Activated B cell treated with CpG ODN at 0.5 μM for 24 hours (primary cell): ENCODE measurements around the gene NXPE3. TPM values are rescaled to one million over a fixed set of nuclear protein-coding genes. Genes with fewer than 3 reads are reported as not detected.
A peak's percentile ranks its signal among the peaks of the same experiment; 100 is the strongest.

Experiments used
- ATAC-seq: fragments of 200-7000 bp; cut with Tn5 transposase; one replicate; pipeline ENCODE4 v1.10.0; 2021; ENCODE audit warnings: low read depth, mild to moderate bottlenecking, moderate library complexity
- CTCF ChIA-PET: fragments of 350-600 bp; sonication (Branson Sonifier 250); formaldehyde crosslinking; loops from one replicate; lab custom pipeline; 2021; ENCODE audit warnings: antibody characterized with exemption; lab: Charles Lee
- POLR2A ChIA-PET: fragments of 350-600 bp; sonication (Branson Sonifier 250); formaldehyde crosslinking; loops from one replicate; lab custom pipeline; 2021; ENCODE audit warnings: antibody characterized with exemption; lab: Charles Lee
- DNase-seq: peaks from one replicate; pipeline ENCODE4 v3.0.0; 2022
- H3K27ac Mint-ChIP-seq: one replicate; pipeline ENCODE4 v1.8.0; 2020; ENCODE audit warnings: mixed read lengths
- H3K27me3 Mint-ChIP-seq: one replicate; pipeline ENCODE4 v1.8.0; 2021; ENCODE audit warnings: mixed read lengths
- H3K36me3 Mint-ChIP-seq: one replicate; pipeline ENCODE4 v1.8.0; 2021; ENCODE audit warnings: low read depth, mixed read lengths
- H3K4me1 Mint-ChIP-seq: one replicate; pipeline ENCODE4 v1.8.0; 2021; ENCODE audit warnings: mixed read lengths
- H3K4me3 Mint-ChIP-seq: one replicate; pipeline ENCODE4 v1.8.0; 2020; ENCODE audit warnings: mild to moderate bottlenecking, mixed read lengths
- H3K9me3 Mint-ChIP-seq: one replicate; pipeline ENCODE4 v1.8.0; 2020; ENCODE audit warnings: mixed read lengths
- CTCF ChIP-seq: fragments of 200-600 bp; IDR thresholded peaks from one replicate; pipeline ENCODE4 v1.8.0; 2022; ENCODE audit warnings: antibody characterized with exemption, mild to moderate bottlenecking
- intact Hi-C: fragments of 100-400 bp; cut with micrococcal nuclease; formaldehyde crosslinking; loops from one replicate; pipeline ENCODE4 v1.15.1; 2024
- total RNA-seq: library from RNA; stranded (reverse); gene quantifications from 2 replicates; pipeline ENCODE4 v1.2.3, GENCODE V29; 2022

NXPE3 gene
- total RNA-seq, 1 donor from 2014 or later, result 15.8 TPM

GRCh38 chr3:101829437-101829830 lies 50.4 kb downstream of the NXPE3 start:
- POLR2A ChIA-PET, result interaction anchor here (0.6 to 6.4 kb wide), 20 partner anchors 9 to 394 kb away, joined by 3 to 197 read pairs (median 5); partner anchors contain the start of gene NFKBIZ
- Mint-ChIP-seq H3K4me1 (peaks cover 84% of the 10 kb centered on the region), H3K27ac (peak overlapping the region; percentile 98), H3K4me3 (peak overlapping the region; percentile 87), H3K9me3 (no peaks in the 10 kb centered on the region), H3K27me3 (no peaks in the 10 kb centered on the region), H3K36me3 (peaks cover 65% of the 10 kb centered on the region)
- TF ChIP-seq CTCF, result no peak
- intact Hi-C loops, result loop anchor here (5.0 kb wide), 1 partner anchor 33 kb away; no protein-coding TSS in a partner anchor
- no peak for DNase-seq
- ATAC-seq, result no peak
- CTCF ChIA-PET, result interaction anchor here (1.5 to 3.0 kb wide), 2 partner anchors 23 to 396 kb away, joined by 5 to 27 read pairs; no protein-coding TSS in a partner anchor

- TF ChIP-seq CTCF, result no peak
- POLR2A ChIA-PET, result interaction anchor here (0.5 to 6.4 kb wide), 21 partner anchors 10 to 395 kb away, joined by 3 to 197 read pairs (median 5); partner anchors contain the start of genes NFKBIZ and TRMT10C
- no peaks in the 10 kb centered on the region for H3K27me3 Mint-ChIP-seq
- H3K9me3 Mint-ChIP-seq, result no peaks in the 10 kb centered on the region
- peak overlapping the region; percentile 87 for H3K4me3 Mint-ChIP-seq
- DNase-seq (no peak), ATAC-seq (no peak)
- peaks cover 84% of the 10 kb centered on the region for H3K4me1 Mint-ChIP-seq
- CTCF ChIA-PET, result interaction anchor here (0.9 to 3.0 kb wide), 4 partner anchors 8 to 395 kb away, joined by 3 to 27 read pairs (median 5); no protein-coding TSS in a partner anchor
- peaks cover 68% of the 10 kb centered on the region for H3K36me3 Mint-ChIP-seq
- peak overlapping the region; percentile 98 for H3K27ac Mint-ChIP-seq
- intact Hi-C loops, result loop anchor here (5.0 kb wide), 1 partner anchor 32 kb away; no protein-coding TSS in a partner anchor
Observed at GRCh38 chr3:101829874-101830273, 50.9 kb downstream of the NXPE3 start.

- intact Hi-C loops, result no loop called here
- no peaks in the 10 kb centered on the region for H3K27me3 Mint-ChIP-seq
- TF ChIP-seq CTCF, result no peak
- H3K9me3 Mint-ChIP-seq, result no peaks in the 10 kb centered on the region
- peak overlapping the region; percentile 50 for H3K27ac Mint-ChIP-seq
- CTCF ChIA-PET, result interaction anchor here (1.0 to 1.1 kb wide), 2 partner anchors 15 to 396 kb away, joined by 3 to 4 read pairs; no protein-coding TSS in a partner anchor
- H3K36me3 Mint-ChIP-seq, result peaks cover 95% of the 10 kb centered on the region
- peak overlapping the region; percentile 57 for H3K4me3 Mint-ChIP-seq
- DNase-seq (no peak), ATAC-seq (no peak)
- POLR2A ChIA-PET, result interaction anchor here (1.7 to 8.1 kb wide), 3 partner anchors 15 to 23 kb away, joined by 4 to 112 read pairs (median 6); partner anchors contain the start of gene NFKBIZ
- peaks cover 96% of the 10 kb centered on the region for H3K4me1 Mint-ChIP-seq
Observed at GRCh38 chr3:101833446-101833974, 54.5 kb downstream of the NXPE3 start.

GRCh38 chr3:101835676-101836075 lies 56.7 kb downstream of the NXPE3 start:
- Mint-ChIP-seq H3K9me3 (no peaks in the 10 kb centered on the region), H3K4me1 (peaks cover 91% of the 10 kb centered on the region), H3K36me3 (peaks cover 89% of the 10 kb centered on the region), H3K27me3 (no peaks in the 10 kb centered on the region), H3K4me3 (peak overlapping the region; percentile 39), H3K27ac (peak overlapping the region; percentile 50)
- DNase-seq (no peak), ATAC-seq (no peak)
- TF ChIP-seq CTCF, result no peak
- intact Hi-C loops, result no loop called here
- CTCF ChIA-PET, result interaction anchor here (0.9 to 2.3 kb wide), 3 partner anchors 10 to 393 kb away, joined by 3 to 9 read pairs (median 3); no protein-coding TSS in a partner anchor
- POLR2A ChIA-PET, result interaction anchor here (0.6 to 9.3 kb wide), 4 partner anchors 7 to 100 kb away, joined by 3 to 112 read pairs (median 56); partner anchors contain the start of gene NFKBIZ

GRCh38 chr3:101836160-101836559 lies 57.1 kb downstream of the NXPE3 start:
- H3K4me1 Mint-ChIP-seq, result peaks cover 92% of the 10 kb centered on the region
- no peak for DNase-seq
- CTCF ChIA-PET, result interaction anchor here (1.2 to 2.3 kb wide), 3 partner anchors 9 to 389 kb away, joined by 3 to 9 read pairs (median 5); no protein-coding TSS in a partner anchor
- peak overlapping the region; percentile 50 for H3K27ac Mint-ChIP-seq
- H3K36me3 Mint-ChIP-seq, result peaks cover 89% of the 10 kb centered on the region
- intact Hi-C loops, result no loop called here
- no peak for TF ChIP-seq CTCF
- POLR2A ChIA-PET, result interaction anchor here (1.6 to 9.3 kb wide), 4 partner anchors 8 to 16 kb away, joined by 8 to 112 read pairs (median 56); partner anchors contain the start of gene NFKBIZ
- no peak for ATAC-seq
- H3K4me3 Mint-ChIP-seq, result peak overlapping the region; percentile 39
- no peaks in the 10 kb centered on the region for H3K27me3 Mint-ChIP-seq
- H3K9me3 Mint-ChIP-seq, result no peaks in the 10 kb centered on the region
